Pancreas (tissue), 10 donors: ENCODE measurements around the gene TP53I11. TPM values are rescaled to one million over a fixed set of nuclear protein-coding genes. Genes with fewer than 3 reads are reported as not detected.

Experiments used
- ATAC-seq, 4 donors: fragments of 200-7000 bp; cut with Tn5 transposase; one replicate each; pipeline versions ENCODE4 v1.8.0 to v1.9.1; 2020; ENCODE audit warnings: mild to moderate bottlenecking in 4 of 4, moderate library complexity in 4 of 4
- DNase-seq, 6 donors: peaks; one replicate each; pipeline ENCODE4 v3.0.0-alpha.2; 2020
- FAIRE-seq: peaks from 2 replicates; lab custom pipeline; 2012; peaks lifted over from hg19 to GRCh38; lab: Jason Lieb, UNC
- H3K27ac ChIP-seq, 4 donors: fragments of 200-600 bp; sonication (generic); 1 replicate in 3 of 4; 2 replicates in 1 of 4; pipeline versions ENCODE4 v1.5.0 to v1.8.0; 2020
- H3K27me3 ChIP-seq, 4 donors: fragments of 200-600 bp; one replicate each; pipeline ENCODE4 v1.8.0; 2021
- H3K36me3 ChIP-seq, 3 donors: fragments of 200-600 bp; sonication (generic) in 1 of 3; one replicate each; pipeline versions ENCODE4 v1.5.0 to v1.8.0; 2020 to 2021
- H3K4me1 ChIP-seq, 3 donors: fragments of 200-600 bp; one replicate each; pipeline ENCODE4 v1.8.0; 2021
- H3K4me3 ChIP-seq, 4 donors: fragments of 200-600 bp; sonication (generic) in 2 of 4; one replicate each; pipeline versions ENCODE4 v1.5.0 to v1.8.0; 2020 to 2021
- H3K9me3 ChIP-seq, 4 donors: fragments of 200-600 bp; one replicate each; pipeline ENCODE4 v1.8.0; 2021
- CTCF ChIP-seq, 4 donors: fragments of 200-600 bp; sonication (generic) in 3 of 4; IDR thresholded peaks; one replicate each; pipeline versions ENCODE4 v1.5.0 to v1.8.0; 2021; ENCODE audit warnings: antibody characterized with exemption in 4 of 4
- WGBS, 2 donors: extraction: QIAGEN DNeasy Blood & Tissue Kit; methylation state at CpG; one replicate each; pipeline ENCODE4 v1.1.7; 2013; 5-methylcytosine and 5-hydroxymethylcytosine counted together
- intact Hi-C, 3 donors: fragments of 100-400 bp; cut with DNase I; formaldehyde crosslinking; loops; one replicate each; pipeline versions ENCODE4 v1.11.1 to v1.14.2; 2022
- polyA plus RNA-seq, 2 donors: library from polyadenylated mRNA; stranded (reverse); fragments of 200-250 nt; gene quantifications; one replicate each; pipeline ENCODE4 v1.2.3, GENCODE V29; 2013
- total RNA-seq, 6 donors: library from RNA; stranded (reverse); fragmentation: NEBNext Ultra II Directional in 4 of 6; extraction: Animal tissue kit (Norgen Biotek cat#: 25700) in 4 of 6; gene quantifications; one replicate each; pipeline versions ENCODE4 v1.2.1 to v1.2.4, GENCODE V29; 2021 to 2023
- donor health status: healthy with polysubstance abuse.
- donor health status: DM: no; HTN: no; CAD: no; lungs with moderate emphysema.
- donor health status: DM: no; HTN: no; CAD: no.
- donor health status: control.
- donor health status: control.
- donor health status: Bipolar disorder and iron deficiency.
- donor health status: DM: yes; HTN: yes; CAD: no.
- donor health status: DM: no; HTN: no; CAD: no.
- donor health status: DM: no; HTN: no; CAD: no.
- donor health status: DM: yes; HTN: yes; CAD: no.

Gene TP53I11
- total and polyA plus RNA-seq, 8 donors: 18.8 to 40.2 (median 28.7) TPM

GRCh38 chr11:44936525-44936924, 14.2 kb downstream of the TP53I11 start:
- ATAC-seq (peak; percentile 78 to 95 (median 88)), DNase-seq (peak; percentile 61 to 93 (median 86)), FAIRE-seq (no peak)
- intact Hi-C loops: loop anchor here in 1 of 3 donors (5.0 to 10.0 kb wide), 2 partner anchors 171 to 398 kb away; no protein-coding TSS in a partner anchor
- Histone ChIP-seq H3K4me3 (no peak overlapping the region), H3K36me3 (peaks cover 0 to 3% (median 0%) of the 10 kb centered on the region in 3 donors), H3K9me3 (no peaks in the 10 kb centered on the region), H3K27me3 (no peaks in the 10 kb centered on the region), H3K4me1 (no peaks in the 10 kb centered on the region), H3K27ac (no peak overlapping the region)
- 30 to 51% methylated on average over 16 to 20 of the region's 20 CpGs for WGBS, 2 donors
- TF ChIP-seq CTCF (IDR thresholded peaks at IDR 0.05): peak; percentile 72 to 97 (median 88)

GRCh38 chr11:44934735-44935250, 15.9 kb downstream of the TP53I11 start:
- no peak for FAIRE-seq
- no peaks in the 10 kb centered on the region for H3K9me3 ChIP-seq
- no peak for ATAC-seq
- DNase-seq: no peak
- no peaks in the 10 kb centered on the region for H3K27me3 ChIP-seq
- no peak overlapping the region for H3K27ac ChIP-seq
- WGBS, 2 donors: 94 to 96% methylated on average over 13 of the region's 13 CpGs
- peaks cover 0 to 3% (median 0%) of the 10 kb centered on the region in 3 donors for H3K36me3 ChIP-seq
- no peaks in the 10 kb centered on the region for H3K4me1 ChIP-seq
- no peak overlapping the region for H3K4me3 ChIP-seq
- intact Hi-C loops: loop anchor here in 2 of 3 donors (5.0 to 10.0 kb wide), 2 partner anchors 173 to 400 kb away; no protein-coding TSS in a partner anchor
- no peak for TF ChIP-seq CTCF (IDR thresholded peaks at IDR 0.05)

GRCh38 chr11:44934110-44934509, 16.6 kb downstream of the TP53I11 start:
- no peak for DNase-seq
- Histone ChIP-seq H3K9me3 (no peaks in the 10 kb centered on the region), H3K4me3 (no peak overlapping the region), H3K27ac (no peak overlapping the region), H3K27me3 (no peaks in the 10 kb centered on the region), H3K4me1 (no peaks in the 10 kb centered on the region), H3K36me3 (peaks cover 0 to 3% (median 0%) of the 10 kb centered on the region in 3 donors)
- FAIRE-seq: no peak
- TF ChIP-seq CTCF (IDR thresholded peaks at IDR 0.05): no peak
- 87% methylated on average over 2 of the region's 2 CpGs for WGBS, 2 donors
- no peak for ATAC-seq
- intact Hi-C loops: loop anchor here in 2 of 3 donors (5.0 to 10.0 kb wide), 2 partner anchors 173 to 401 kb away; no protein-coding TSS in a partner anchor

GRCh38 chr11:44931466-44931865, 19.2 kb downstream of the TP53I11 start:
- Histone ChIP-seq H3K9me3 (no peaks in the 10 kb centered on the region), H3K36me3 (peaks cover 0 to 3% (median 0%) of the 10 kb centered on the region in 3 donors), H3K4me3 (no peak overlapping the region), H3K27me3 (no peaks in the 10 kb centered on the region), H3K27ac (no peak overlapping the region), H3K4me1 (no peaks in the 10 kb centered on the region)
- 81 to 91% methylated on average over 3 of the region's 3 CpGs for WGBS, 2 donors
- TF ChIP-seq CTCF (IDR thresholded peaks at IDR 0.05): no peak
- ATAC-seq: no peak
- DNase-seq: no peak
- FAIRE-seq: no peak
- intact Hi-C loops: loop anchor here in 2 of 3 donors (5.0 to 10.0 kb wide), 2 partner anchors 176 to 403 kb away; no protein-coding TSS in a partner anchor
